K562 treated with DMSO at 1 percent for 48 hours (cell line): ENCODE measurements around the gene CLEC20A. TPM values are rescaled to one million over a fixed set of nuclear protein-coding genes. Genes with fewer than 3 reads are reported as not detected.

Source experiments
- total RNA-seq: library from RNA; unstranded; fragments of 300-600 nt; gene quantifications from 2 replicates; pipeline ENCODE4 v1.2.3, GENCODE V29; 2022; ENCODE audit warnings: low replicate concordance; ENCODE audit errors: extremely low read depth

The CLEC20A gene
- total RNA-seq, result not detected in 2 replicates

GRCh38 chr1:178496410-178497135 is at the start of gene CLEC20A:
Gene CLEC20A, minus strand, starts transcription at chr1:178496964. Its CDS starts 25 bp downstream, at chr1:178496939.

GRCh38 chr1:178512566-178513277 is 16.0 kb upstream of the CLEC20A start, which contains the start of gene TEX35:
Gene TEX35, plus strand, starts transcription at chr1:178513109. Its CDS starts 80 bp downstream, at chr1:178513189.

Other genes with a start within 250 kb of the CLEC20A start
- not detected in 2 replicates for gene TEX35, start 16.1 kb upstream of the CLEC20A start, total RNA-seq
- not detected in 2 replicates for gene RALGPS2, start 228.3 kb upstream of the CLEC20A start, total RNA-seq